ENCODE data around the gene YAP1.

The YAP1 gene

DNA sequence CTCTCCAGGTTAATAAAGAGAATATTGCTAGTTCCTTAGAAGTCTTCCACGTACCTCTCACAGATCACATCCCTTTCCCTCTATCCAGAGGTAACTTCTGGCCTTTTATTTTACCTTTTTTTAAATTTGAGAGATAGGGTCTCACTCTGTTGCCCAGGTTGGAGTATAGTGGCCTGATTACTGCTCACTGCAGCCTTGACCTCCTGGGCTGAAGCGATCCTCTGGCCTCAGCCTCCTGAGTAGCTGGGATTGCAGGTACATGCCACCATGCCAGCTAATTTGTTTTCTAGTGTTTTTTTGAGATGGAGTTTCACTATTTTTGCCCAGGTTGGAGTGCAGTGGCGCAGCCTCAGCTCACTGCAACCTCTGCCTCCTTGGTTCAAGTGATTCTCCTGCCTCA is 24.4 kb downstream of the YAP1 start:
- Histone ChIP-seq H3K27ac (ENCODE audit: extremely low read depth, low read depth, low read length) (no peak overlapping the region), H3K9me3 (ENCODE audit: control insufficient read depth, insufficient read depth, low read depth, low read length) (no peaks in the 10 kb centered on the region), H3K4me1 (ENCODE audit: control insufficient read depth, insufficient read depth, low read length) (no peaks in the 10 kb centered on the region), H3K36me3 (ENCODE audit: control insufficient read depth in 2 of 2, insufficient read depth in 1 of 2, low read length in 2 of 2) (no peaks in the 10 kb centered on the region), H3K4me3 (ENCODE audit: low read depth, low read length) (no peak overlapping the region)
- TF ChIP-seq BCL11B (tag by site-specific recombination; IDR thresholded peaks at IDR 0.05; ENCODE audit: low read depth) (no peak), EGR2 (tag by site-specific recombination; IDR thresholded peaks at IDR 0.05; ENCODE audit: low read depth) (no peak), ZNF19 (tag by site-specific recombination; IDR thresholded peaks at IDR 0.05; ENCODE audit: low read depth) (no peak), ZNF426 (tag by site-specific recombination; IDR thresholded peaks at IDR 0.05) (no peak), RBAK (tag by site-specific recombination; IDR thresholded peaks at IDR 0.05) (no peak), ZNF202 (tag by site-specific recombination; IDR thresholded peaks at IDR 0.05; ENCODE audit: borderline replicate concordance) (no peak), ZNF133 (tag by site-specific recombination; IDR thresholded peaks at IDR 0.05) (no peak), GLIS2 (tag by site-specific recombination; IDR thresholded peaks at IDR 0.05) (no peak), SP7 (tag by site-specific recombination; IDR thresholded peaks at IDR 0.05) (no peak), ZNF530 (tag by site-specific recombination; IDR thresholded peaks at IDR 0.05; ENCODE audit: low read depth) (no peak), ZNF132 (tag by site-specific recombination; IDR thresholded peaks at IDR 0.05; ENCODE audit: borderline replicate concordance) (no peak), ZNF184 (tag by site-specific recombination; IDR thresholded peaks at IDR 0.05) (no peak), ZNF707 (tag by site-specific recombination; IDR thresholded peaks at IDR 0.05) (no peak)
- TF ChIP-seq, protein P1, sequence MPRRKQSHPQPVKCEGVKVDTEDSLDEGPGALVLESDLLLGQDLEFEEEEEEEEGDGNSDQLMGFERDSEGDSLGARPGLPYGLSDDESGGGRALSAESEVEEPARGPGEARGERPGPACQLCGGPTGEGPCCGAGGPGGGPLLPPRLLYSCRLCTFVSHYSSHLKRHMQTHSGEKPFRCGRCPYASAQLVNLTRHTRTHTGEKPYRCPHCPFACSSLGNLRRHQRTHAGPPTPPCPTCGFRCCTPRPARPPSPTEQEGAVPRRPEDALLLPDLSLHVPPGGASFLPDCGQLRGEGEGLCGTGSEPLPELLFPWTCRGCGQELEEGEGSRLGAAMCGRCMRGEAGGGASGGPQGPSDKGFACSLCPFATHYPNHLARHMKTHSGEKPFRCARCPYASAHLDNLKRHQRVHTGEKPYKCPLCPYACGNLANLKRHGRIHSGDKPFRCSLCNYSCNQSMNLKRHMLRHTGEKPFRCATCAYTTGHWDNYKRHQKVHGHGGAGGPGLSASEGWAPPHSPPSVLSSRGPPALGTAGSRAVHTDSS (tag by site-specific recombination; IDR thresholded peaks at IDR 0.05): no peak
- TF ChIP-seq, protein P2, sequence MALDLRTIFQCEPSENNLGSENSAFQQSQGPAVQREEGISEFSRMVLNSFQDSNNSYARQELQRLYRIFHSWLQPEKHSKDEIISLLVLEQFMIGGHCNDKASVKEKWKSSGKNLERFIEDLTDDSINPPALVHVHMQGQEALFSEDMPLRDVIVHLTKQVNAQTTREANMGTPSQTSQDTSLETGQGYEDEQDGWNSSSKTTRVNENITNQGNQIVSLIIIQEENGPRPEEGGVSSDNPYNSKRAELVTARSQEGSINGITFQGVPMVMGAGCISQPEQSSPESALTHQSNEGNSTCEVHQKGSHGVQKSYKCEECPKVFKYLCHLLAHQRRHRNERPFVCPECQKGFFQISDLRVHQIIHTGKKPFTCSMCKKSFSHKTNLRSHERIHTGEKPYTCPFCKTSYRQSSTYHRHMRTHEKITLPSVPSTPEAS (tag by site-specific recombination; IDR thresholded peaks at IDR 0.05): no peak
- TF ChIP-seq, protein P3, sequence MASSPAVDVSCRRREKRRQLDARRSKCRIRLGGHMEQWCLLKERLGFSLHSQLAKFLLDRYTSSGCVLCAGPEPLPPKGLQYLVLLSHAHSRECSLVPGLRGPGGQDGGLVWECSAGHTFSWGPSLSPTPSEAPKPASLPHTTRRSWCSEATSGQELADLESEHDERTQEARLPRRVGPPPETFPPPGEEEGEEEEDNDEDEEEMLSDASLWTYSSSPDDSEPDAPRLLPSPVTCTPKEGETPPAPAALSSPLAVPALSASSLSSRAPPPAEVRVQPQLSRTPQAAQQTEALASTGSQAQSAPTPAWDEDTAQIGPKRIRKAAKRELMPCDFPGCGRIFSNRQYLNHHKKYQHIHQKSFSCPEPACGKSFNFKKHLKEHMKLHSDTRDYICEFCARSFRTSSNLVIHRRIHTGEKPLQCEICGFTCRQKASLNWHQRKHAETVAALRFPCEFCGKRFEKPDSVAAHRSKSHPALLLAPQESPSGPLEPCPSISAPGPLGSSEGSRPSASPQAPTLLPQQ (tag by site-specific recombination; IDR thresholded peaks at IDR 0.05): no peak
- TF ChIP-seq, protein P4, sequence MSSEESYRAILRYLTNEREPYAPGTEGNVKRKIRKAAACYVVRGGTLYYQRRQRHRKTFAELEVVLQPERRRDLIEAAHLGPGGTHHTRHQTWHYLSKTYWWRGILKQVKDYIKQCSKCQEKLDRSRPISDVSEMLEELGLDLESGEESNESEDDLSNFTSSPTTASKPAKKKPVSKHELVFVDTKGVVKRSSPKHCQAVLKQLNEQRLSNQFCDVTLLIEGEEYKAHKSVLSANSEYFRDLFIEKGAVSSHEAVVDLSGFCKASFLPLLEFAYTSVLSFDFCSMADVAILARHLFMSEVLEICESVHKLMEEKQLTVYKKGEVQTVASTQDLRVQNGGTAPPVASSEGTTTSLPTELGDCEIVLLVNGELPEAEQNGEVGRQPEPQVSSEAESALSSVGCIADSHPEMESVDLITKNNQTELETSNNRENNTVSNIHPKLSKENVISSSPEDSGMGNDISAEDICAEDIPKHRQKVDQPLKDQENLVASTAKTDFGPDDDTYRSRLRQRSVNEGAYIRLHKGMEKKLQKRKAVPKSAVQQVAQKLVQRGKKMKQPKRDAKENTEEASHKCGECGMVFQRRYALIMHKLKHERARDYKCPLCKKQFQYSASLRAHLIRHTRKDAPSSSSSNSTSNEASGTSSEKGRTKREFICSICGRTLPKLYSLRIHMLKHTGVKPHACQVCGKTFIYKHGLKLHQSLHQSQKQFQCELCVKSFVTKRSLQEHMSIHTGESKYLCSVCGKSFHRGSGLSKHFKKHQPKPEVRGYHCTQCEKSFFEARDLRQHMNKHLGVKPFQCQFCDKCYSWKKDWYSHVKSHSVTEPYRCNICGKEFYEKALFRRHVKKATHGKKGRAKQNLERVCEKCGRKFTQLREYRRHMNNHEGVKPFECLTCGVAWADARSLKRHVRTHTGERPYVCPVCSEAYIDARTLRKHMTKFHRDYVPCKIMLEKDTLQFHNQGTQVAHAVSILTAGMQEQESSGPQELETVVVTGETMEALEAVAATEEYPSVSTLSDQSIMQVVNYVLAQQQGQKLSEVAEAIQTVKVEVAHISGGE (tag by site-specific recombination; conservative IDR thresholded peaks at IDR 0.05; ENCODE audit: low read depth): no peak
- TF ChIP-seq, protein P5, sequence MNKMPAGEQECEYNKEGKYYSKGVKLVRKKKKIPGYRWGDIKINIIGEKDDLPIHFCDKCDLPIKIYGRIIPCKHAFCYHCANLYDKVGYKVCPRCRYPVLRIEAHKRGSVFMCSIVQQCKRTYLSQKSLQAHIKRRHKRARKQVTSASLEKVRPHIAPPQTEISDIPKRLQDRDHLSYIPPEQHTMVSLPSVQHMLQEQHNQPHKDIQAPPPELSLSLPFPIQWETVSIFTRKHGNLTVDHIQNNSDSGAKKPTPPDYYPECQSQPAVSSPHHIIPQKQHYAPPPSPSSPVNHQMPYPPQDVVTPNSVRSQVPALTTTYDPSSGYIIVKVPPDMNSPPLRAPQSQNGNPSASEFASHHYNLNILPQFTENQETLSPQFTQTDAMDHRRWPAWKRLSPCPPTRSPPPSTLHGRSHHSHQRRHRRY (tag by site-specific recombination; IDR thresholded peaks at IDR 0.05): no peak
- TF ChIP-seq, protein P6, sequence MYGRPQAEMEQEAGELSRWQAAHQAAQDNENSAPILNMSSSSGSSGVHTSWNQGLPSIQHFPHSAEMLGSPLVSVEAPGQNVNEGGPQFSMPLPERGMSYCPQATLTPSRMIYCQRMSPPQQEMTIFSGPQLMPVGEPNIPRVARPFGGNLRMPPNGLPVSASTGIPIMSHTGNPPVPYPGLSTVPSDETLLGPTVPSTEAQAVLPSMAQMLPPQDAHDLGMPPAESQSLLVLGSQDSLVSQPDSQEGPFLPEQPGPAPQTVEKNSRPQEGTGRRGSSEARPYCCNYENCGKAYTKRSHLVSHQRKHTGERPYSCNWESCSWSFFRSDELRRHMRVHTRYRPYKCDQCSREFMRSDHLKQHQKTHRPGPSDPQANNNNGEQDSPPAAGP (tag by site-specific recombination; IDR thresholded peaks at IDR 0.05): no peak
- TF ChIP-seq, protein P7, sequence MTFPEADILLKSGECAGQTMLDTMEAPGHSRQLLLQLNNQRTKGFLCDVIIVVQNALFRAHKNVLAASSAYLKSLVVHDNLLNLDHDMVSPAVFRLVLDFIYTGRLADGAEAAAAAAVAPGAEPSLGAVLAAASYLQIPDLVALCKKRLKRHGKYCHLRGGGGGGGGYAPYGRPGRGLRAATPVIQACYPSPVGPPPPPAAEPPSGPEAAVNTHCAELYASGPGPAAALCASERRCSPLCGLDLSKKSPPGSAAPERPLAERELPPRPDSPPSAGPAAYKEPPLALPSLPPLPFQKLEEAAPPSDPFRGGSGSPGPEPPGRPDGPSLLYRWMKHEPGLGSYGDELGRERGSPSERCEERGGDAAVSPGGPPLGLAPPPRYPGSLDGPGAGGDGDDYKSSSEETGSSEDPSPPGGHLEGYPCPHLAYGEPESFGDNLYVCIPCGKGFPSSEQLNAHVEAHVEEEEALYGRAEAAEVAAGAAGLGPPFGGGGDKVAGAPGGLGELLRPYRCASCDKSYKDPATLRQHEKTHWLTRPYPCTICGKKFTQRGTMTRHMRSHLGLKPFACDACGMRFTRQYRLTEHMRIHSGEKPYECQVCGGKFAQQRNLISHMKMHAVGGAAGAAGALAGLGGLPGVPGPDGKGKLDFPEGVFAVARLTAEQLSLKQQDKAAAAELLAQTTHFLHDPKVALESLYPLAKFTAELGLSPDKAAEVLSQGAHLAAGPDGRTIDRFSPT (tag by site-specific recombination; IDR thresholded peaks at IDR 0.05): no peak
- POLR2A ChIA-PET: no interaction called here
- CTCF ChIA-PET: interaction anchor here (0.6 kb wide), 1 partner anchor 37 kb away, joined by 3 read pairs; no protein-coding TSS in a partner anchor

All from HEK293 (cell line).